Measurements from ENCODE around the gene C2orf92. TPM values are rescaled to one million over a fixed set of nuclear protein-coding genes. Genes with fewer than 3 reads are reported as not detected.
A peak's percentile ranks its signal among the peaks of the same experiment; 100 is the strongest.

The C2orf92 gene
- total and polyA plus RNA-seq, 5 experiments from 2014 or later = 0.35 to 21.2 (median 1.5) TPM

GRCh38 chr2:97747285-97747684 is 77.8 kb downstream of the C2orf92 start:
- ATAC-seq = no peak
- POLR2A ChIA-PET = interaction anchor here (0.7 to 1.3 kb wide), 2 partner anchors 14 to 157 kb away, joined by 3 read pairs; no protein-coding TSS in a partner anchor
- H3K4me3 Mint-ChIP-seq = peak overlapping the region in 1 of 10 donors; percentile 22
- H3K27ac Mint-ChIP-seq = peak overlapping the region in 9 of 10 donors; percentile 6 to 80 (median 55)
- peaks cover 0 to 5% (median 0%) of the 10 kb centered on the region in 3 donors for H3K36me3 Mint-ChIP-seq
- peaks cover 32 to 61% (median 59%) of the 10 kb centered on the region in 4 donors for H3K4me1 Mint-ChIP-seq
- no peaks in the 10 kb centered on the region for H3K9me3 Mint-ChIP-seq
- H3K27me3 Mint-ChIP-seq = no peaks in the 10 kb centered on the region
- no peak for DNase-seq

- POLR2A ChIA-PET = interaction anchor here (0.7 to 1.7 kb wide), 3 partner anchors 14 to 157 kb away, joined by 3 to 9 read pairs (median 3); partner anchors contain the start of gene ZAP70
- H3K4me3 Mint-ChIP-seq = peak overlapping the region in 1 of 10 donors; percentile 22
- no peaks in the 10 kb centered on the region for H3K27me3 Mint-ChIP-seq
- peak overlapping the region in 7 of 10 donors; percentile 9 to 80 (median 55) for H3K27ac Mint-ChIP-seq
- peaks cover 31 to 56% (median 55%) of the 10 kb centered on the region in 4 donors for H3K4me1 Mint-ChIP-seq
- no peak for DNase-seq
- no peaks in the 10 kb centered on the region for H3K9me3 Mint-ChIP-seq
- H3K36me3 Mint-ChIP-seq = peaks cover 0 to 7% (median 0%) of the 10 kb centered on the region in 3 donors
- no peak for ATAC-seq
Observed at GRCh38 chr2:97747716-97748115, 78.2 kb downstream of the C2orf92 start.

GRCh38 chr2:97749581-97749980 is 80.1 kb downstream of the C2orf92 start:
- Mint-ChIP-seq H3K27ac (peak overlapping the region in 1 of 10 donors; percentile 87), H3K4me3 (no peak overlapping the region), H3K27me3 (no peaks in the 10 kb centered on the region)

GRCh38 chr2:97750017-97750416 is 80.5 kb downstream of the C2orf92 start:
- POLR2A ChIA-PET = interaction anchor here (0.8 to 1.4 kb wide), 4 partner anchors 9 to 31 kb away, joined by 3 to 9 read pairs (median 3); no protein-coding TSS in a partner anchor
- Mint-ChIP-seq H3K36me3 (peaks cover 0 to 16% (median 0%) of the 10 kb centered on the region in 3 donors), H3K27ac (no peak overlapping the region), H3K4me1 (peaks cover 22 to 41% (median 37%) of the 10 kb centered on the region in 4 donors), H3K4me3 (no peak overlapping the region), H3K9me3 (no peaks in the 10 kb centered on the region), H3K27me3 (no peaks in the 10 kb centered on the region)
- no peak for ATAC-seq
- DNase-seq = no peak

More at GRCh38 chr2:97749581-97749980, 80.1 kb downstream of the C2orf92 start:
- DNase-seq (no peak), ATAC-seq (no peak)
- peaks cover 22 to 40% (median 38%) of the 10 kb centered on the region in 4 donors for H3K4me1 Mint-ChIP-seq
- peaks cover 0 to 15% (median 0%) of the 10 kb centered on the region in 3 donors for H3K36me3 Mint-ChIP-seq
- POLR2A ChIA-PET = interaction anchor here (0.8 to 1.4 kb wide), 5 partner anchors 9 to 50 kb away, joined by 3 to 9 read pairs (median 3); no protein-coding TSS in a partner anchor
- H3K9me3 Mint-ChIP-seq = no peaks in the 10 kb centered on the region

- H3K36me3 Mint-ChIP-seq = peaks cover under 1 to 29% (median 4%) of the 10 kb centered on the region in 3 donors
- peak overlapping the region in 2 of 10 donors; percentile 33 to 54 for H3K27ac Mint-ChIP-seq
- DNase-seq (no peak), ATAC-seq (no peak)
- no peak overlapping the region for H3K4me3 Mint-ChIP-seq
- no peaks in the 10 kb centered on the region for H3K9me3 Mint-ChIP-seq
- peaks cover 15 to 28% (median 20%) of the 10 kb centered on the region in 4 donors for H3K4me1 Mint-ChIP-seq
- POLR2A ChIA-PET = no interaction called here
- H3K27me3 Mint-ChIP-seq = no peaks in the 10 kb centered on the region
Observed at GRCh38 chr2:97751752-97752151, 82.2 kb downstream of the C2orf92 start.

Other genes with a start within 250 kb of the C2orf92 start
- 10 to 100 TPM; 76.4 to 78.7 TPM for gene ANKRD36B, start 79.8 kb upstream of the C2orf92 start, total RNA-seq
- gene ANKRD36B, start 79.8 kb upstream of the C2orf92 start, polyA plus RNA-seq = 10 to 100 TPM in 2 of 3 donors, 1 to 10 TPM in 1; 8.1 to 14.8 (median 14.3) TPM
- 100 to 1,000 TPM; 119 to 125 TPM for gene COX5B, start 23.7 kb upstream of the C2orf92 start, total RNA-seq
- gene COX5B, start 23.7 kb upstream of the C2orf92 start, polyA plus RNA-seq = 100 to 1,000 TPM; 321 to 373 (median 350) TPM
- gene ACTR1B, start 5.7 kb upstream of the C2orf92 start, total RNA-seq = 10 to 100 TPM; 94.0 to 97.8 TPM
- gene ACTR1B, start 5.7 kb upstream of the C2orf92 start, polyA plus RNA-seq = 10 to 100 TPM; 11.7 to 17.9 (median 13.0) TPM
- gene ZAP70, start 43.9 kb downstream of the C2orf92 start, total RNA-seq = 100 to 1,000 TPM; 490 to 503 TPM
- gene ZAP70, start 43.9 kb downstream of the C2orf92 start, polyA plus RNA-seq = 100 to 1,000 TPM; 131 to 168 (median 149) TPM